Hepatocyte (in vitro differentiated cells): Measurements from ENCODE around the gene ME3. TPM values are rescaled to one million over a fixed set of nuclear protein-coding genes. Genes with fewer than 3 reads are reported as not detected.

Source experiments
- DNase-seq: peaks from one replicate; pipeline ENCODE4 v3.0.0-alpha.2; 2016; ENCODE audit warnings: low spot score
- H2AFZ ChIP-seq: fragments of 200-600 bp; sonication (generic); 2 replicates; pipeline ENCODE4 v1.6.0; 2016; ENCODE audit warnings: antibody characterized with exemption, mild to moderate bottlenecking
- H3K27ac ChIP-seq: fragments of 200-600 bp; sonication (generic); 2 replicates; pipeline ENCODE4 v1.5.1; 2016; ENCODE audit warnings: mild to moderate bottlenecking
- H3K27me3 ChIP-seq: fragments of 200-600 bp; sonication (generic); 2 replicates; pipeline ENCODE4 v1.6.1; 2016
- H3K36me3 ChIP-seq: fragments of 200-600 bp; sonication (generic); replicated peaks from 2 replicates; pipeline ENCODE4 v1.5.1; 2016; ENCODE audit warnings: low read depth; ENCODE audit not compliant: insufficient read depth
- H3K4me1 ChIP-seq: fragments of 200-600 bp; sonication (generic); 2 replicates; pipeline ENCODE4 v1.5.1; 2016; ENCODE audit warnings: mild to moderate bottlenecking, moderate library complexity; ENCODE audit not compliant: insufficient read depth
- H3K4me2 ChIP-seq: fragments of 200-600 bp; sonication (generic); 2 replicates; pipeline ENCODE4 v1.6.0; 2016
- H3K4me3 ChIP-seq: fragments of 200-600 bp; sonication (generic); 2 replicates; pipeline ENCODE4 v1.5.1; 2016; ENCODE audit warnings: mild to moderate bottlenecking
- H3K79me2 ChIP-seq: fragments of 200-600 bp; sonication (generic); 2 replicates; pipeline ENCODE4 v1.6.0; 2017; ENCODE audit warnings: mild to moderate bottlenecking
- H3K9me2 ChIP-seq: fragments of 200-600 bp; sonication (generic); replicated peaks from 2 replicates; pipeline ENCODE4 v1.6.0; 2017; ENCODE audit warnings: mild to moderate bottlenecking; ENCODE audit not compliant: insufficient read depth
- H3K9me3 ChIP-seq: fragments of 200-600 bp; sonication (generic); 2 replicates; pipeline ENCODE4 v1.5.1; 2016; ENCODE audit warnings: low read depth, mild to moderate bottlenecking
- H4K20me1 ChIP-seq: fragments of 200-600 bp; sonication (generic); 2 replicates; pipeline ENCODE4 v1.6.0; 2016; ENCODE audit warnings: mild to moderate bottlenecking; ENCODE audit not compliant: insufficient read depth, poor library complexity, severe bottlenecking
- EZH2 ChIP-seq: fragments of 200-600 bp; sonication (generic); IDR thresholded peaks from 2 replicates; pipeline ENCODE4 v1.6.1; 2016; ENCODE audit warnings: antibody characterized with exemption, mild to moderate bottlenecking, borderline replicate concordance
- EZH2phosphoT487 ChIP-seq: fragments of 200-600 bp; sonication (generic); IDR thresholded peaks from one replicate; pipeline ENCODE4 v1.6.1; 2018; ENCODE audit warnings: antibody characterized with exemption, mild to moderate bottlenecking, low read depth, moderate library complexity; ENCODE audit not compliant: unreplicated experiment, severe bottlenecking
- WGBS: methylation state at CpG from one replicate; pipeline ENCODE4 v1.1.6; 2016; ENCODE audit warnings: low lambda C conversion rate; ENCODE audit errors: missing lambda C conversion rate; 5-methylcytosine and 5-hydroxymethylcytosine counted together
- polyA plus RNA-seq: library from polyadenylated mRNA; unstranded; fragments of >200 nt; fragmentation: Nextera tagmentation; extraction: Ambion mirVana; gene quantifications from 2 replicates; pipeline ENCODE4 v1.2.1, GENCODE V29; 2016
- total RNA-seq: library from RNA; depleted of rRNA; stranded (reverse); fragments of >200 nt; gene quantifications from 2 replicates; pipeline ENCODE4 v1.2.3, GENCODE V29; 2014
- TF ChIP-seq, protein P1 (sequence below): fragments of 200-600 bp; sonication (generic); IDR thresholded peaks from 2 replicates; pipeline ENCODE4 v1.5.1; 2016; ENCODE audit warnings: antibody characterized with exemption, mild to moderate bottlenecking; ENCODE audit not compliant: poor library complexity

Gene ME3
- total and polyA plus RNA-seq, 2 experiments from 2014 or later, result 10.3 to 16.1 TPM

DNA sequence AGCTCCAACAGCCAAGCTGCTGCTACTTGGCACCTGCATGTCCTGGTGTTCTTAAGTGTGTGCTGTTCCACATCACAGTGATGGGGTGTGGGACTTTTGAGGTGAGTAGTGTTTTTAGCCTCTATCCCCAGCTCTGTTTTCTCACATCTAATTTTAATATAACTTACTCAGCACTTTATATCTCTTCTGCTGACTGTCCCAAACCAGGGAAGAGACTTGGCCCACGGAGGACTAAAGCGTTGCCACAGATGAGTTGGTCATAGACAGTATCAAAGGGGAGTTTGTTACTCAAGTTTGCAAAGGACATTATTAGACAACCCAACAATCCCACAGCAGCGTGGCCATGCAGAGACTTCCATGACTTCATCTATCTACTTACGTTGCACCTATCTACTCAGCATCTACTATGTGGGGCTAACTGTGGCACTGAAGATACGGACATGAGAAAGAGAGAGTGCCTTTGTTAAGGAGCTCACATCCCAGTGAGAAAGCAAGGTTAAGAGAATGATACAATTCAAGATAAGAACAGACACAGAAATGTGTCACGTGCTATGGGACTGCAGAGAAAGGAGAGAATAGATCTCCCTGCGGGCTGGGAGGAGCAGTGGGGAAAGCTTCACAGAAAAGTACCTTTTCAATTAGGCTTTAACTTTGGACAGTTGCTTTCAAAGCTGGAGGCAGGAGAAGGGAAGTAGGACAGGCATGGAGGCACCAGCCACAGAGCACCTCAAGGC lies 82.4 kb downstream of the ME3 start:
- H3K36me3 ChIP-seq, result no peaks in the 10 kb centered on the region
- H3K4me2 ChIP-seq, result no peak overlapping the region
- H4K20me1 ChIP-seq, result no peaks in the 10 kb centered on the region
- no peaks in the 10 kb centered on the region for H3K9me2 ChIP-seq
- no peak overlapping the region for H3K4me3 ChIP-seq
- H3K79me2 ChIP-seq, result no peaks in the 10 kb centered on the region
- H3K27ac ChIP-seq, result no peak overlapping the region
- H3K9me3 ChIP-seq, result no peaks in the 10 kb centered on the region
- TF ChIP-seq EZH2 (no peak), EZH2phosphoT487 (no peak)
- TF ChIP-seq, protein P1, sequence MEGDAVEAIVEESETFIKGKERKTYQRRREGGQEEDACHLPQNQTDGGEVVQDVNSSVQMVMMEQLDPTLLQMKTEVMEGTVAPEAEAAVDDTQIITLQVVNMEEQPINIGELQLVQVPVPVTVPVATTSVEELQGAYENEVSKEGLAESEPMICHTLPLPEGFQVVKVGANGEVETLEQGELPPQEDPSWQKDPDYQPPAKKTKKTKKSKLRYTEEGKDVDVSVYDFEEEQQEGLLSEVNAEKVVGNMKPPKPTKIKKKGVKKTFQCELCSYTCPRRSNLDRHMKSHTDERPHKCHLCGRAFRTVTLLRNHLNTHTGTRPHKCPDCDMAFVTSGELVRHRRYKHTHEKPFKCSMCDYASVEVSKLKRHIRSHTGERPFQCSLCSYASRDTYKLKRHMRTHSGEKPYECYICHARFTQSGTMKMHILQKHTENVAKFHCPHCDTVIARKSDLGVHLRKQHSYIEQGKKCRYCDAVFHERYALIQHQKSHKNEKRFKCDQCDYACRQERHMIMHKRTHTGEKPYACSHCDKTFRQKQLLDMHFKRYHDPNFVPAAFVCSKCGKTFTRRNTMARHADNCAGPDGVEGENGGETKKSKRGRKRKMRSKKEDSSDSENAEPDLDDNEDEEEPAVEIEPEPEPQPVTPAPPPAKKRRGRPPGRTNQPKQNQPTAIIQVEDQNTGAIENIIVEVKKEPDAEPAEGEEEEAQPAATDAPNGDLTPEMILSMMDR, result no peak
- no peak overlapping the region for H2AFZ ChIP-seq
- WGBS, result 91% methylated on average over 7 of the region's 7 CpGs
- no peaks in the 10 kb centered on the region for H3K27me3 ChIP-seq
- DNase-seq, result no peak
- peaks cover 17% of the 10 kb centered on the region for H3K4me1 ChIP-seq

DNA sequence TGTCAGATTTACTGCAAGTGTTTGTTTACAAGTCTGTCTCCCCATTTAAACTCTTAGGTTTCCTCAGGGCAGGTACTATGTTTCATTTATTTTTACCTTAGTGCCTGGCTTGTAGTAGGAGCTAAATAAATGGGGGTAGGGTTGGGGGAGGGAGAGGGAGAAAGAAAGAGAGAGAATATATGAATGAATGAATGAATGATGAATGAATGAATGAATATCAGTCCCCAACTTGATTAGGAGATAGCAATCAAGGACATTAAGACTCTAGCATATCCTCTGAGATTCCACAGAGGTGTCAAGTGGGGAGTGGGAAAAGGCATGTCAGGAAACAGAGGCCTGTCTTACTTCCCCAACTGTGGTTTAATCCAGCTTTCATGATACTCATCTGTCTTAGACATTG lies 83.2 kb downstream of the ME3 start:
- TF ChIP-seq, protein P1, result no peak
- TF ChIP-seq EZH2 (no peak), EZH2phosphoT487 (no peak)
- no peak overlapping the region for H2AFZ ChIP-seq
- H3K9me2 ChIP-seq, result no peaks in the 10 kb centered on the region
- peaks cover 17% of the 10 kb centered on the region for H3K4me1 ChIP-seq
- no peak for DNase-seq
- no peaks in the 10 kb centered on the region for H3K27me3 ChIP-seq
- H3K27ac ChIP-seq, result no peak overlapping the region
- H3K79me2 ChIP-seq, result no peaks in the 10 kb centered on the region
- H3K9me3 ChIP-seq, result no peaks in the 10 kb centered on the region
- no peaks in the 10 kb centered on the region for H3K36me3 ChIP-seq
- H4K20me1 ChIP-seq, result no peaks in the 10 kb centered on the region
- H3K4me2 ChIP-seq, result no peak overlapping the region
- H3K4me3 ChIP-seq, result no peak overlapping the region

DNA sequence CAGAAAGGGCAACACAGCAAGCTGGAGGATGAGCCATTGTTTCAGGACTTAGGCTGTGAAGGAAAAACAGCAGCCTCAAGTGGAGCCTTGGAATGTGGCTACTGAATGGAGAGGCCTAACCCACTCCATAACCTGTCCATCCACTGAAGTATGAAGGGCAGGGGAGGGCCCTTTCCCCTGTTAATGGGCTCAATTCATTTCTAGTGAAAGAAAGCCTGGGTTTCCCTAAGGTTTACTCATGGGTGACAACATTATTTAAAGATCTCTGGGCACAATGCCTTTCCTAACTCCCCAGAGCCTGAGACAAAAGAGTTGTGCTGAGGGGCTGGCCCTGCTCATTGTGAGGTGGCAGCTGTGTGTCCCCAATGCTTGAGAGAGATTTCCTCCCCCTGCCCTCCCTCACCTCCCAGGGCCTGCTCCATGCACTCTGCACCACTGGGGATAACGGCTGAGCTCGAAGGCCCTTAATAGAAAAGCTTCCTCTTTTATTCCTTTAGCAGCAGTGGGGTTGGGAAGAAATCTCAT lies 83.8 kb downstream of the ME3 start:
- TF ChIP-seq EZH2 (no peak), EZH2phosphoT487 (no peak)
- TF ChIP-seq, protein P1, result no peak
- Histone ChIP-seq H3K36me3 (no peaks in the 10 kb centered on the region), H3K27ac (no peak overlapping the region), H2AFZ (no peak overlapping the region), H3K4me1 (peaks cover 16% of the 10 kb centered on the region), H3K4me2 (no peak overlapping the region), H3K9me2 (no peaks in the 10 kb centered on the region), H3K9me3 (no peaks in the 10 kb centered on the region), H3K79me2 (no peaks in the 10 kb centered on the region), H3K27me3 (no peaks in the 10 kb centered on the region), H4K20me1 (no peaks in the 10 kb centered on the region), H3K4me3 (no peak overlapping the region)
- WGBS, result 78% methylated on average over 2 of the region's 2 CpGs
- no peak for DNase-seq
